Kidney (tissue), 14 donors: ENCODE measurements around the gene KPNA3. TPM values are rescaled to one million over a fixed set of nuclear protein-coding genes. Genes with fewer than 3 reads are reported as not detected.
"Not testable (repeated sequence)": the region's sequence is repeated elsewhere in the genome, so short reads cannot be mapped to it uniquely, and the experiment has no call there.

Source experiments
- DNase-seq, 5 donors: peaks; one replicate each; pipeline ENCODE4 v3.0.0-alpha.2; 2013 to 2020
- FAIRE-seq: peaks from 2 replicates; lab custom pipeline; 2012; peaks lifted over from hg19 to GRCh38; lab: Jason Lieb, UNC
- H3K27ac ChIP-seq, 2 donors: one replicate each; pipeline ENCODE4 v1.7.0; 2013; ENCODE audit warnings: low read depth in 2 of 2, low read length in 2 of 2, inconsistent platforms in 1 of 2
- H3K27me3 ChIP-seq: one replicate; pipeline ENCODE4 v1.7.1; 2013; ENCODE audit warnings: low read length, inconsistent platforms; ENCODE audit not compliant: control insufficient read depth, insufficient read depth
- H3K36me3 ChIP-seq, 3 donors: one replicate each; pipeline versions ENCODE4 v1.7.0 to v1.7.1; 2013; ENCODE audit warnings: low read length in 3 of 3, control low read depth in 1 of 3, inconsistent platforms in 1 of 3; ENCODE audit not compliant: insufficient read depth in 3 of 3, control insufficient read depth in 2 of 3
- H3K4me1 ChIP-seq, 3 donors: one replicate each; pipeline versions ENCODE4 v1.7.0 to v1.7.1; 2013; ENCODE audit warnings: low read length in 3 of 3, inconsistent platforms in 1 of 3, low read depth in 1 of 3; ENCODE audit not compliant: control insufficient read depth in 2 of 3, insufficient read depth in 2 of 3
- H3K4me3 ChIP-seq, 3 donors: one replicate each; pipeline versions ENCODE4 v1.7.0 to v1.8.1; 2013; ENCODE audit warnings: low read length in 3 of 3, control low read depth in 1 of 3, inconsistent platforms in 1 of 3
- H3K9ac ChIP-seq, 3 donors: one replicate each; pipeline versions ENCODE4 v1.7.0 to v1.7.1; 2013; ENCODE audit warnings: low read length in 3 of 3, control low read depth in 1 of 3, inconsistent platforms in 1 of 3
- H3K9me3 ChIP-seq, 3 donors: one replicate each; pipeline versions ENCODE4 v1.7.0 to v1.7.1; 2013; ENCODE audit warnings: low read length in 3 of 3, control low read depth in 1 of 3, inconsistent platforms in 1 of 3; ENCODE audit not compliant: control insufficient read depth in 2 of 3, insufficient read depth in 1 of 3
- intact Hi-C: fragments of 100-400 bp; cut with DNase I; formaldehyde crosslinking; loops from one replicate; pipeline ENCODE4 v1.11.1; 2022
- polyA plus RNA-seq: library from polyadenylated mRNA; stranded (reverse); fragments of 350-450 nt; fragmentation: Illumina TruSeq; extraction: RNeasy Lipid Tissue Mini Kit (QIAGEN cat#74804); gene quantifications from one replicate; pipeline ENCODE4 v1.2.3, GENCODE V29; 2014; ENCODE audit warnings: low read depth, low replicate concordance; ENCODE audit not compliant: insufficient read depth
- total RNA-seq: library from RNA; stranded (reverse); fragmentation: NEBNext Ultra II Directional; extraction: Animal tissue kit (Norgen Biotek cat#: 25700); gene quantifications from one replicate; pipeline ENCODE4 v1.2.1, GENCODE V29; 2021
- TF ChIP-seq, protein P1 (sequence below): IDR thresholded peaks from 3 replicates; pipeline ENCODE4 v1.5.1; 2012; ENCODE audit warnings: mild to moderate bottlenecking, moderate library complexity, borderline replicate concordance; ENCODE audit not compliant: insufficient read depth; ENCODE audit errors: extremely low read depth
- donor health status: control.
- donor health status: control.
- donor health status: control.
- donor health status: control.
- donor health status: control.
- donor health status: DM: yes; HTN: yes; CAD: no.
- donor health status: Normal renal cell carcinoma (clear cell type).

The KPNA3 gene
- total and polyA plus RNA-seq, 2 donors from 2014 or later = 9.4 to 22.3 TPM

DNA sequence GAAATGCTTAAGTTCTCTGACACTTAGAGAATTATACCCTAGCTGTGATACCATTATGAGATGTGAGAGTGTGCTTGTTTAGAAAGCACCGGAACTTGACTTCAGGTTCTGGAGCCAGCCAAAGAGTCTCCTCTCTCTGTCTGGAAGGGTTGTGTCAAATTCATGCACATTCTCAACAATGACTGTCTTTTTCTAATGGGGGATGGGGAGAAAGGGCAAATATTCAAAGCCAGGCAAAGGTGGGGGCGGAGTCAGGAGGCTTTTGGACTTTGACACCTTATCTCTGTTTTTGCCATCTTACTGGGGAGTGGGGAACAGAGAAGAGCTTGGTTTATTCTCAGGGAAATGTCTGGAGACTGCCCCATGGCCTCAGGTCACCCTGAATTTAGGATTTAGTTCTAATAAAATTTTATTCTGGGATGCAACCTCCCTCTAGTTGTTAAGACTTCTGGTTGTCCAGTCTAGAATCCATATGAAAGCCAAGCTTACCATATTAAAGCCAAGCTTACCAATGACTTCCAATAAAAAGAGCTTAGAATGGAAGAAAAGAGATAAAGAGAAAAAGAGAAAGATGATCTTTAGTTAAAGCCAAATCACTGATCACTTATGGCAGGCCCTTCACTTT lies 28.2 kb upstream of the KPNA3 start:
- no peak overlapping the region for H3K4me3 ChIP-seq
- H3K36me3 ChIP-seq = no peaks in the 10 kb centered on the region
- H3K27me3 ChIP-seq = no peaks in the 10 kb centered on the region
- intact Hi-C loops = no loop called here
- no peak overlapping the region for H3K9ac ChIP-seq
- DNase-seq (no peak), FAIRE-seq (no peak)
- no peaks in the 10 kb centered on the region for H3K4me1 ChIP-seq
- no peaks in the 10 kb centered on the region for H3K9me3 ChIP-seq
- TF ChIP-seq, protein P1, sequence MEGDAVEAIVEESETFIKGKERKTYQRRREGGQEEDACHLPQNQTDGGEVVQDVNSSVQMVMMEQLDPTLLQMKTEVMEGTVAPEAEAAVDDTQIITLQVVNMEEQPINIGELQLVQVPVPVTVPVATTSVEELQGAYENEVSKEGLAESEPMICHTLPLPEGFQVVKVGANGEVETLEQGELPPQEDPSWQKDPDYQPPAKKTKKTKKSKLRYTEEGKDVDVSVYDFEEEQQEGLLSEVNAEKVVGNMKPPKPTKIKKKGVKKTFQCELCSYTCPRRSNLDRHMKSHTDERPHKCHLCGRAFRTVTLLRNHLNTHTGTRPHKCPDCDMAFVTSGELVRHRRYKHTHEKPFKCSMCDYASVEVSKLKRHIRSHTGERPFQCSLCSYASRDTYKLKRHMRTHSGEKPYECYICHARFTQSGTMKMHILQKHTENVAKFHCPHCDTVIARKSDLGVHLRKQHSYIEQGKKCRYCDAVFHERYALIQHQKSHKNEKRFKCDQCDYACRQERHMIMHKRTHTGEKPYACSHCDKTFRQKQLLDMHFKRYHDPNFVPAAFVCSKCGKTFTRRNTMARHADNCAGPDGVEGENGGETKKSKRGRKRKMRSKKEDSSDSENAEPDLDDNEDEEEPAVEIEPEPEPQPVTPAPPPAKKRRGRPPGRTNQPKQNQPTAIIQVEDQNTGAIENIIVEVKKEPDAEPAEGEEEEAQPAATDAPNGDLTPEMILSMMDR = no peak
- H3K27ac ChIP-seq = no peak overlapping the region

DNA sequence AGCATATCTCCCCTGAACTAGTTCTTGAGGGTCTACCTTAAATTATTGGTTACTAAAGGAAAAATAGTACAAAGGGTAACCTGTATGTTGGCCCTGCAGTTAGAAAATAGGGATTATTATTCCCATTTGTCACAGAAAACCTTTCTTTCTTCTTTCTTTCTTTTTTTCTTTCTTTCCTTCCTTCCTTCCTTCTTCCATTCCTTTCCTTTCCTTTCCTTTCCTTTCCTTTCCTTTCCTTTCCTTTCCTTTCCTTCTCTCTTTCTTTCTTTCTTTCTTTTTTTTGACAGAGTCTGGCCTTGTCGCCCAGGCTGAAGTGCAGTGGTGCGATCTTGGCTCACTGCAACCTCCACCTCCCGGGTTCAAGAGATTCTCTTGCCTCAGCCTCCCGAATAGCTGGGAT lies 23.6 kb upstream of the KPNA3 start:
- H3K9ac ChIP-seq, intact Hi-C loops, H3K36me3 ChIP-seq, H3K4me1 ChIP-seq, H3K27ac ChIP-seq, H3K9me3 ChIP-seq, H3K27me3 ChIP-seq, FAIRE-seq, H3K4me3 ChIP-seq, DNase-seq: not testable (repeated sequence)

DNA sequence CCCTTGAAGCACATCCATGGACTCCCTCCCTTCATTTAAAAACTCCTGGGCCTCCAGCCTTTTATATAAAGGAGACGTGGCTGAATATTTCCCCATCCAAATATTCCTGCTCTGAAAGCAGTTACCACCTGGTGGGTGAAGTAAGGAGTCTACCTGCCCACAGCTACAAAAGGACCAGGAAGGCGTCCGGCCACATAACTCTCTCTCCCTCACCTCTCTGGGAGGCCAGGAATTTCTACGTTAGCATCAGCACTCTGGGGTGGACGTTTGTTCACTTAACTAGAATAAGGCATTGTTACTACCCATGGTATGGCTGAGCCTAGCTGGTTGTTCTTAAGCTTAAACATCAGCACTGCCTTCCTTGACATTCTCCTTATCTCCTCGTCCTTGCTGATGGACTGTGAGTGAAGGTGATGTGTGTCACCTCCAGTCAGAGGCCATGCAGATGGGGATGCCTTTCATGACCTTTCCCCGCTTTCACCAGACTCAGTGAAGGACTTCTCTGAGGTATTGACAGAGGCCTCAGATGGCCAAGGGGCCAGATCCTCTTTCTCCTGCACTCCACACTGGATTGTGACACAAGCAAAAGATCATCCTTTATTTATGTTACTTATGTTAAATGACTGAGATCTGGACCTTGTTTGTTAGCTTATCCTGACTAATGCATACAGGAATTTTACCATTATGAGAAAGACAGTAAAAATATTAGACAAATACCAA lies 22.2 kb upstream of the KPNA3 start:
- no peaks in the 10 kb centered on the region for H3K36me3 ChIP-seq
- H3K9me3 ChIP-seq = no peaks in the 10 kb centered on the region
- TF ChIP-seq, protein P1 = no peak
- FAIRE-seq (no peak), DNase-seq (no peak)
- H3K4me1 ChIP-seq = peaks cover 0 to 6% (median 0%) of the 10 kb centered on the region in 3 donors
- H3K9ac ChIP-seq = no peak overlapping the region
- no peaks in the 10 kb centered on the region for H3K27me3 ChIP-seq
- H3K4me3 ChIP-seq = no peak overlapping the region
- H3K27ac ChIP-seq = no peak overlapping the region
- intact Hi-C loops = no loop called here

DNA sequence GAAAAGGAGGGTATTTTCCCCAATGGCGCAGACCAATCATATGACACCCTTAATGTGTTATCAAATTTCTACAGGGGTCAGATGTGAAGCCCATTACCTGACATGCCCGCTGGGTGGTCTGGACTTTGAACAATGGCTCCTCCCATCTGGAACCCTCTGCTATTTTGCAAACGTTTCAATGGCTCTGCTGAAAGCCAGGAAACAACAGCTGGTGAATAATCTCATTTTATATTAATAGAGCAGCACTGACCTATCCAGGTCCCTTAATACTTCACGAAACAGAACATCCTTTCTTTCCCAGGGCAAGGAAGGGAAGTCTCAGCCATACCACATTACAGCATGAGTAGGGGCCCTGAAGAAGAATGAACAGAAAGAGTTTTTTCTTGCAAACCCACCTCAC lies 20.3 kb upstream of the KPNA3 start:
- peaks cover 0 to 6% (median 0%) of the 10 kb centered on the region in 3 donors for H3K4me1 ChIP-seq
- intact Hi-C loops = no loop called here
- FAIRE-seq = no peak

More for the DNA sequence above, 20.3 kb upstream of the KPNA3 start:
- Histone ChIP-seq H3K9ac (no peak overlapping the region), H3K36me3 (no peaks in the 10 kb centered on the region), H3K4me3 (no peak overlapping the region), H3K27ac (no peak overlapping the region), H3K27me3 (no peaks in the 10 kb centered on the region), H3K9me3 (no peaks in the 10 kb centered on the region)
- TF ChIP-seq, protein P1 = no peak
- DNase-seq = peak in 1 of 5 donors; percentile 36
